HepG2 (cell line): Measurements from ENCODE around the gene ICE1. TPM values are rescaled to one million over a fixed set of nuclear protein-coding genes. Genes with fewer than 3 reads are reported as not detected.

Source experiments
- ATAC-seq: fragments of 200-7000 bp; cut with Tn5 transposase; 3 replicates; pipeline ENCODE4 v1.9.1; 2020; ENCODE audit warnings: mild to moderate bottlenecking, moderate library complexity
- BruUV-seq: library from RNA; stranded (reverse); fragments of 400-500 nt; replicated peaks from 2 replicates; lab custom pipeline; 2021; lab: Mats Ljungman, UMichigan
- CTCF ChIA-PET: fragments of 300-600 bp; formaldehyde crosslinking; extraction: SDS; loops from one replicate; lab custom pipeline; 2021; ENCODE audit warnings: low total read pairs, inconsistent platforms, low intra/inter-chr PET ratio; lab: Yijun Ruan, JAX
- POLR2A ChIA-PET: fragments of 350-600 bp; sonication (Branson Sonifier 250); formaldehyde crosslinking; loops from one replicate; lab custom pipeline; 2020; ENCODE audit warnings: antibody characterized with exemption, inconsistent platforms; lab: Yijun Ruan, JAX
- DNase-seq: peaks from one replicate; pipeline ENCODE4 v3.0.0-alpha.2; 2015; ENCODE audit warnings: low spot score
- FAIRE-seq: peaks from 3 replicates; lab custom pipeline; 2011; peaks lifted over from hg19 to GRCh38; lab: Jason Lieb, UNC
- H2AFZ ChIP-seq: one replicate; pipeline ENCODE4 v1.6.1; 2011; ENCODE audit warnings: low read length, inconsistent platforms
- H3K27ac ChIP-seq: fragments of 300-600 bp; 3 replicates; pipeline ENCODE4 v1.8.0; 2011; ENCODE audit warnings: mixed run types, mild to moderate bottlenecking, mixed read lengths, low read length, inconsistent platforms; ENCODE audit not compliant: insufficient read depth; ENCODE audit errors: extremely low read length
- H3K27me3 ChIP-seq, 2 experiments: fragments of 200-600 bp in 1 of 2; 2 replicates in 1 of 2; 3 replicates in 1 of 2; pipeline versions ENCODE4 v1.6.0 to v1.8.0; 2011; ENCODE audit warnings: low read length in 2 of 2, mild to moderate bottlenecking in 2 of 2, moderate library complexity in 2 of 2, inconsistent platforms in 1 of 2; ENCODE audit not compliant: insufficient read depth in 2 of 2, control insufficient read depth in 1 of 2
- H3K36me3 ChIP-seq, 2 experiments: fragments of 200-600 bp in 1 of 2; replicated peaks in 1 of 2; 2 replicates in 1 of 2; 3 replicates in 1 of 2; pipeline versions ENCODE4 v1.5.1 to v1.8.0; 2011; ENCODE audit warnings: low read length in 2 of 2, inconsistent platforms in 1 of 2; ENCODE audit not compliant: insufficient read depth in 2 of 2, control insufficient read depth in 1 of 2
- H3K4me1 ChIP-seq: 2 replicates; pipeline ENCODE4 v1.5.1; 2012; ENCODE audit warnings: low read length, inconsistent platforms; ENCODE audit not compliant: insufficient read depth
- H3K4me2 ChIP-seq: 2 replicates; pipeline ENCODE4 v1.6.0; 2011; ENCODE audit warnings: low read depth, low read length, inconsistent platforms
- H3K4me3 ChIP-seq, 3 experiments: fragments of 200-600 bp in 1 of 3; sonication (generic), shearing (Covaris generic) in 1 of 3; replicated peaks in 1 of 3; 2 replicates each; pipeline ENCODE4 v1.5.1; 2011 to 2016; ENCODE audit warnings: low read length in 3 of 3, inconsistent platforms in 2 of 3, low read depth in 2 of 3, mild to moderate bottlenecking in 2 of 3, control low read depth in 1 of 3, mixed read lengths in 1 of 3; ENCODE audit not compliant: insufficient read depth in 1 of 3
- H3K79me2 ChIP-seq: one replicate; pipeline ENCODE4 v1.6.1; 2011; ENCODE audit warnings: low read length, inconsistent platforms; ENCODE audit not compliant: insufficient read depth
- H3K9ac ChIP-seq: 2 replicates; pipeline ENCODE4 v1.6.0; 2011; ENCODE audit warnings: mild to moderate bottlenecking, low read depth, low read length, inconsistent platforms; ENCODE audit not compliant: insufficient read depth
- H3K9me3 ChIP-seq: 2 replicates; pipeline ENCODE4 v1.5.1; 2012; ENCODE audit warnings: mild to moderate bottlenecking, low read length
- H4K20me1 ChIP-seq: 2 replicates; pipeline ENCODE4 v1.6.0; 2011; ENCODE audit warnings: inconsistent platforms, mild to moderate bottlenecking, low read length, moderate library complexity; ENCODE audit not compliant: insufficient read depth
- EHMT2 ChIP-seq: fragments of 200-600 bp; sonication (generic); IDR thresholded peaks from 2 replicates; pipeline ENCODE4 v1.7.0; 2017; ENCODE audit warnings: antibody characterized with exemption, low read depth, low read length, borderline replicate concordance
- FOXA1 ChIP-seq, 2 experiments: fragments of 450-650 bp in 1 of 2; sonication (generic) in 1 of 2; formaldehyde crosslinking in 1 of 2; IDR thresholded peaks; 2 replicates each; pipeline versions ENCODE4 v1.4.0 to v1.6.1; 2016 to 2020; ENCODE audit warnings: missing genetic modification reagents in 1 of 2
- HCFC1 ChIP-seq: fragments of 150-350 bp; IDR thresholded peaks from 2 replicates; pipeline ENCODE4 v1.6.1; 2014; ENCODE audit warnings: low read depth, low read length
- JUNB ChIP-seq: sonication (generic); formaldehyde crosslinking; IDR thresholded peaks from 2 replicates; pipeline ENCODE4 v1.8.0; 2022; ENCODE audit warnings: missing genetic modification reagents, mild to moderate bottlenecking, borderline replicate concordance
- KAT8 ChIP-seq: IDR thresholded peaks from 2 replicates; pipeline ENCODE4 v1.6.1; 2016; ENCODE audit warnings: missing genetic modification reagents, missing compliant biosample characterization
- NFATC3 ChIP-seq: sonication (generic); formaldehyde crosslinking; IDR thresholded peaks from 2 replicates; pipeline ENCODE4 v1.5.1; 2020; ENCODE audit warnings: mild to moderate bottlenecking, missing genetic modification reagents
- REL ChIP-seq: sonication (generic); formaldehyde crosslinking; conservative IDR thresholded peaks from 2 replicates; pipeline ENCODE4 v1.8.0; 2022; ENCODE audit warnings: mild to moderate bottlenecking, missing genetic modification reagents, moderate library complexity
- SYNCRIP ChIP-seq: fragments of 200-400 bp; formaldehyde crosslinking; IDR thresholded peaks from 2 replicates; pipeline ENCODE4 v1.6.1; 2018; ENCODE audit warnings: mild to moderate bottlenecking, low read depth, low read length; ENCODE audit not compliant: insufficient read depth
- TAF15 ChIP-seq: fragments of 200-400 bp; formaldehyde crosslinking; IDR thresholded peaks from one replicate; pipeline ENCODE4 v1.6.1; 2018; ENCODE audit warnings: mild to moderate bottlenecking, low read depth, low read length; ENCODE audit not compliant: poor library complexity, severe bottlenecking
- YY1 ChIP-seq: IDR thresholded peaks from 2 replicates; pipeline ENCODE4 v1.6.1; 2011; ENCODE audit warnings: low read length, low read depth, moderate library complexity, mild to moderate bottlenecking; ENCODE audit not compliant: insufficient read depth, insufficient replicate concordance
- ZBTB8A ChIP-seq: sonication (generic); formaldehyde crosslinking; IDR thresholded peaks from 2 replicates; pipeline ENCODE4 v1.4.0; 2020; ENCODE audit warnings: mild to moderate bottlenecking, low read depth, missing genetic modification reagents, borderline replicate concordance
- ZNF274 ChIP-seq: sonication (generic); formaldehyde crosslinking; IDR thresholded peaks from 2 replicates; pipeline ENCODE4 v1.5.1; 2020; ENCODE audit warnings: mild to moderate bottlenecking, missing genetic modification reagents
- ZNF674 ChIP-seq: sonication (generic); formaldehyde crosslinking; IDR thresholded peaks from 2 replicates; pipeline ENCODE4 v1.5.0; 2020; ENCODE audit warnings: low read depth, mild to moderate bottlenecking, missing genetic modification reagents
- WGBS: methylation state at CpG from one replicate; pipeline ENCODE4 v1.1.6; 2017; ENCODE audit warnings: low lambda C conversion rate; 5-methylcytosine and 5-hydroxymethylcytosine counted together
- in situ Hi-C: cut with HindIII; loops from 2 replicates; pipeline ENCODE4 v1.10.0; 2017; ENCODE audit warnings: low pct_unique_long_range_greater_than_20kb; ENCODE audit not compliant: extremely low pct_ligation_motif_present
- intact Hi-C: fragments of 100-400 bp; cut with micrococcal nuclease; formaldehyde crosslinking; loops from one replicate; pipeline ENCODE4 v1.10.0; 2022; ENCODE audit not compliant: unreplicated experiment
- polyA plus RNA-seq, 8 experiments: library from polyadenylated mRNA; depleted of rRNA in 3 of 8; stranded (reverse) in 7 of 8; unstranded in 1 of 8; fragments of >200 nt; fragmentation: Illumina TruSeq in 4 of 8; extraction: Trizol in 4 of 8; gene quantifications; 2 replicates each; pipeline versions ENCODE4 v1.2.1 to v1.2.3, GENCODE V29; 2011 to 2016; ENCODE audit warnings: low read depth in 4 of 8, missing spikeins in 1 of 8, mixed read lengths in 1 of 8; ENCODE audit not compliant: insufficient read depth in 1 of 8
- total RNA-seq, 5 experiments: library from RNA; depleted of rRNA; stranded (reverse); fragments of >200 nt; fragmentation: Illumina TruSeq; extraction: Trizol; gene quantifications; 2 replicates each; pipeline ENCODE4 v1.2.3, GENCODE V29; 2016; ENCODE audit warnings: low read depth in 1 of 5
- TF ChIP-seq, protein P1 (sequence below): sonication (generic); formaldehyde crosslinking; IDR thresholded peaks from 2 replicates; pipeline ENCODE4 v1.8.0; 2022; ENCODE audit warnings: mild to moderate bottlenecking, missing genetic modification reagents, moderate library complexity
- TF ChIP-seq, protein P2 (sequence below): IDR thresholded peaks from 2 replicates; pipeline ENCODE4 v1.6.1; 2016; ENCODE audit warnings: control low read depth
- TF ChIP-seq, protein P3 (sequence below): sonication (generic); formaldehyde crosslinking; conservative IDR thresholded peaks from 2 replicates; pipeline ENCODE4 v1.4.0; 2020; ENCODE audit warnings: missing genetic modification reagents
- TF ChIP-seq, protein P4 (sequence below): sonication (generic); formaldehyde crosslinking; IDR thresholded peaks from 2 replicates; pipeline ENCODE4 v1.4.0; 2020; ENCODE audit warnings: missing genetic modification reagents, borderline replicate concordance

ICE1 gene
- total and polyA plus RNA-seq, 2 of the 13 experiments (the other 11 are each of a cell fraction or from before 2014, with no cell fraction given): 9.1 to 27.6 TPM

DNA sequence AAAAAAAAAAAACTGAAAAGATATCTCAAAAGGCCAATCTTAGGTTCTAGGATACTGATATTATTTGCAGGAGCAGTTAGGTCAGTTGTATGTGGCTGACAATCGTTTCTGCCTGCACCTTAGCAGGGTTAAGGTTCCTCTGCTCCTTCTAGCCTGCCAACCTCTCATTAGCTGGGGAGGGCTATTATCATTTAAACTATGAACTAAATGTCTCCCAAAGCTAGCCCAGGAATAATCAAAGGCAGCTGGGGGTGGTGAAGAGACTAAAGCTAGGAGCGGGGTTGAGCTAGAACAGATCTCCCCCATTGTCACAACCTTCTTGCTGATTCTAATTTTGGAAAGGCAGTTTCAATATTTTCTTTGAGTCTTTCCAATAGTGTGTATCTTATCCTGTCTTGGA is 99.9 kb downstream of the ICE1 start (continued):
- TF ChIP-seq, protein P1, sequence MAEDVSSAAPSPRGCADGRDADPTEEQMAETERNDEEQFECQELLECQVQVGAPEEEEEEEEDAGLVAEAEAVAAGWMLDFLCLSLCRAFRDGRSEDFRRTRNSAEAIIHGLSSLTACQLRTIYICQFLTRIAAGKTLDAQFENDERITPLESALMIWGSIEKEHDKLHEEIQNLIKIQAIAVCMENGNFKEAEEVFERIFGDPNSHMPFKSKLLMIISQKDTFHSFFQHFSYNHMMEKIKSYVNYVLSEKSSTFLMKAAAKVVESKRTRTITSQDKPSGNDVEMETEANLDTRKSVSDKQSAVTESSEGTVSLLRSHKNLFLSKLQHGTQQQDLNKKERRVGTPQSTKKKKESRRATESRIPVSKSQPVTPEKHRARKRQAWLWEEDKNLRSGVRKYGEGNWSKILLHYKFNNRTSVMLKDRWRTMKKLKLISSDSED (CRISPR knock-in tag): no peak
- TF ChIP-seq ZBTB8A (CRISPR knock-in tag) (no peak), SYNCRIP (no peak)

DNA sequence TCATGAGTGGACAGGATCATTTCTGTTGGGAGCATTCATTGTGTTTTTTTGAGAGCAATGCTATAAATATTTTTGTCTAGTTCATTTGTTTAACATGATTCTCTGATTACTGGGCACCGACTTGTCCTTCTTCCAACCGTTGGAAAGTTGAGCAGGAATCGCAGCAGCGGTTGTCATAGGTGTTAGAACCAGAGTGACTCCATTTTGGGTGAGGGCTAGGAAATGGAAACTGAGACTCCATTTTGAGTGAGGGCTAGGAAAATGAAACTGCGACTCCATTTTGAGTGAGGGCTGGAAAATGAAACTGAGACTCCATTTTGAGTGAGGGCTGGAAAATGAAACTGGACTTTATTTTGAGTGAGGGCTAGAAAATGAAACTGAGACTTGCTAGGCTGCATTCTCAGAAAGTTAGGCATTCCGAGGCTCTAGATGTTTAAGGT is 100.6 kb downstream of the ICE1 start:
- H4K20me1 ChIP-seq: no peaks in the 10 kb centered on the region
- peak; percentile 24 for DNase-seq
- H3K27me3 ChIP-seq: no peaks in the 10 kb centered on the region
- intact Hi-C loops: no loop called here
- H3K4me2 ChIP-seq: no peak overlapping the region; the same call in 1 of the 2 replicates
- 27% methylated on average over 6 of the region's 6 CpGs for WGBS
- H3K9ac ChIP-seq: no peak overlapping the region
- H3K36me3 ChIP-seq: no peaks in the 10 kb centered on the region
- no peak for TF ChIP-seq FOXA1 (IDR thresholded peaks at IDR 0.05)
- no peak for TF ChIP-seq FOXA1 (CRISPR knock-in tag; IDR thresholded peaks at IDR 0.05)
- TF ChIP-seq ZNF274: no peak
- no peak for TF ChIP-seq ZNF674 (CRISPR knock-in tag)
- no peak for TF ChIP-seq NFATC3 (CRISPR knock-in tag)
- peak; percentile 83 for TF ChIP-seq KAT8 (CRISPR knock-in tag)
- no peak for TF ChIP-seq TAF15
- no peak for TF ChIP-seq REL (CRISPR knock-in tag)
- TF ChIP-seq JUNB (CRISPR knock-in tag): no peak
- TF ChIP-seq, protein P2, sequence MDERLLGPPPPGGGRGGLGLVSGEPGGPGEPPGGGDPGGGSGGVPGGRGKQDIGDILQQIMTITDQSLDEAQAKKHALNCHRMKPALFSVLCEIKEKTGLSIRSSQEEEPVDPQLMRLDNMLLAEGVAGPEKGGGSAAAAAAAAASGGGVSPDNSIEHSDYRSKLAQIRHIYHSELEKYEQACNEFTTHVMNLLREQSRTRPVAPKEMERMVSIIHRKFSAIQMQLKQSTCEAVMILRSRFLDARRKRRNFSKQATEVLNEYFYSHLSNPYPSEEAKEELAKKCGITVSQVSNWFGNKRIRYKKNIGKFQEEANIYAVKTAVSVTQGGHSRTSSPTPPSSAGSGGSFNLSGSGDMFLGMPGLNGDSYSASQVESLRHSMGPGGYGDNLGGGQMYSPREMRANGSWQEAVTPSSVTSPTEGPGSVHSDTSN (CRISPR knock-in tag): no peak
- TF ChIP-seq, protein P3, sequence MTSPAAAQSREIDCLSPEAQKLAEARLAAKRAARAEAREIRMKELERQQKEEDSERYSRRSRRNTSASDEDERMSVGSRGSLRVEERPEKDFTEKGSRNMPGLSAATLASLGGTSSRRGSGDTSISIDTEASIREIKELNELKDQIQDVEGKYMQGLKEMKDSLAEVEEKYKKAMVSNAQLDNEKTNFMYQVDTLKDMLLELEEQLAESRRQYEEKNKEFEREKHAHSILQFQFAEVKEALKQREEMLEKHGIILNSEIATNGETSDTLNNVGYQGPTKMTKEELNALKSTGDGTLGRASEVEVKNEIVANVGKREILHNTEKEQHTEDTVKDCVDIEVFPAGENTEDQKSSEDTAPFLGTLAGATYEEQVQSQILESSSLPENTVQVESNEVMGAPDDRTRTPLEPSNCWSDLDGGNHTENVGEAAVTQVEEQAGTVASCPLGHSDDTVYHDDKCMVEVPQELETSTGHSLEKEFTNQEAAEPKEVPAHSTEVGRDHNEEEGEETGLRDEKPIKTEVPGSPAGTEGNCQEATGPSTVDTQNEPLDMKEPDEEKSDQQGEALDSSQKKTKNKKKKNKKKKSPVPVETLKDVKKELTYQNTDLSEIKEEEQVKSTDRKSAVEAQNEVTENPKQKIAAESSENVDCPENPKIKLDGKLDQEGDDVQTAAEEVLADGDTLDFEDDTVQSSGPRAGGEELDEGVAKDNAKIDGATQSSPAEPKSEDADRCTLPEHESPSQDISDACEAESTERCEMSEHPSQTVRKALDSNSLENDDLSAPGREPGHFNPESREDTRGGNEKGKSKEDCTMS (CRISPR knock-in tag): no peak
- TF ChIP-seq HCFC1: peak; percentile 17; the same call in 1 of the 2 replicates
- peak; percentile 82 for TF ChIP-seq YY1
- 0 out of 2 replicates have a peak, but pooled peaks have one; percentile 44 for TF ChIP-seq EHMT2
- TF ChIP-seq, protein P4, sequence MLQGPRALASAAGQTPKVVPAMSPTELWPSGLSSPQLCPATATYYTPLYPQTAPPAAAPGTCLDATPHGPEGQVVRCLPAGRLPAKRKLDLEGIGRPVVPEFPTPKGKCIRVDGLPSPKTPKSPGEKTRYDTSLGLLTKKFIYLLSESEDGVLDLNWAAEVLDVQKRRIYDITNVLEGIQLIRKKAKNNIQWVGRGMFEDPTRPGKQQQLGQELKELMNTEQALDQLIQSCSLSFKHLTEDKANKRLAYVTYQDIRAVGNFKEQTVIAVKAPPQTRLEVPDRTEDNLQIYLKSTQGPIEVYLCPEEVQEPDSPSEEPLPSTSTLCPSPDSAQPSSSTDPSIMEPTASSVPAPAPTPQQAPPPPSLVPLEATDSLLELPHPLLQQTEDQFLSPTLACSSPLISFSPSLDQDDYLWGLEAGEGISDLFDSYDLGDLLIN (CRISPR knock-in tag): no peak
- ATAC-seq: no peak
- H3K27ac ChIP-seq: no peak overlapping the region
- no peak for FAIRE-seq
- no peak overlapping the region for H2AFZ ChIP-seq
- H3K4me3 ChIP-seq: no peak overlapping the region
- H3K79me2 ChIP-seq: no peaks in the 10 kb centered on the region
- no TSS peak for BruUV-seq
- ChIA-PET CTCF (no interaction called here), POLR2A (no interaction called here)
- H3K4me1 ChIP-seq: no peaks in the 10 kb centered on the region
- no peaks in the 10 kb centered on the region for H3K9me3 ChIP-seq
- in situ Hi-C loops: no loop called here
